ENCODE measurements around the gene FHL5.

GRCh38 chr6:96562886-96563285 lies at the start of gene FHL5:
- TF ChIP-seq POLR2AphosphoS5 (IDR thresholded peaks at IDR 0.05; ENCODE audit: low read depth) (no peak), EZH2 (IDR thresholded peaks at IDR 0.05; ENCODE audit: low read depth, unreplicated experiment) (no peak), EZH2phosphoT487 (IDR thresholded peaks at IDR 0.05; ENCODE audit: unreplicated experiment) (no peak), CREB1 (CRISPR knock-in tag; IDR thresholded peaks at IDR 0.05; ENCODE audit: low read depth) (no peak), ZNF114 (CRISPR knock-in tag; IDR thresholded peaks at IDR 0.05) (no peak), ETS1 (IDR thresholded peaks at IDR 0.05) (no peak)
- TF ChIP-seq, protein P1, sequence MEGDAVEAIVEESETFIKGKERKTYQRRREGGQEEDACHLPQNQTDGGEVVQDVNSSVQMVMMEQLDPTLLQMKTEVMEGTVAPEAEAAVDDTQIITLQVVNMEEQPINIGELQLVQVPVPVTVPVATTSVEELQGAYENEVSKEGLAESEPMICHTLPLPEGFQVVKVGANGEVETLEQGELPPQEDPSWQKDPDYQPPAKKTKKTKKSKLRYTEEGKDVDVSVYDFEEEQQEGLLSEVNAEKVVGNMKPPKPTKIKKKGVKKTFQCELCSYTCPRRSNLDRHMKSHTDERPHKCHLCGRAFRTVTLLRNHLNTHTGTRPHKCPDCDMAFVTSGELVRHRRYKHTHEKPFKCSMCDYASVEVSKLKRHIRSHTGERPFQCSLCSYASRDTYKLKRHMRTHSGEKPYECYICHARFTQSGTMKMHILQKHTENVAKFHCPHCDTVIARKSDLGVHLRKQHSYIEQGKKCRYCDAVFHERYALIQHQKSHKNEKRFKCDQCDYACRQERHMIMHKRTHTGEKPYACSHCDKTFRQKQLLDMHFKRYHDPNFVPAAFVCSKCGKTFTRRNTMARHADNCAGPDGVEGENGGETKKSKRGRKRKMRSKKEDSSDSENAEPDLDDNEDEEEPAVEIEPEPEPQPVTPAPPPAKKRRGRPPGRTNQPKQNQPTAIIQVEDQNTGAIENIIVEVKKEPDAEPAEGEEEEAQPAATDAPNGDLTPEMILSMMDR (conservative IDR thresholded peaks at IDR 0.05; ENCODE audit: low read depth in 2 of 2) = no peak
- TF ChIP-seq, protein P2, sequence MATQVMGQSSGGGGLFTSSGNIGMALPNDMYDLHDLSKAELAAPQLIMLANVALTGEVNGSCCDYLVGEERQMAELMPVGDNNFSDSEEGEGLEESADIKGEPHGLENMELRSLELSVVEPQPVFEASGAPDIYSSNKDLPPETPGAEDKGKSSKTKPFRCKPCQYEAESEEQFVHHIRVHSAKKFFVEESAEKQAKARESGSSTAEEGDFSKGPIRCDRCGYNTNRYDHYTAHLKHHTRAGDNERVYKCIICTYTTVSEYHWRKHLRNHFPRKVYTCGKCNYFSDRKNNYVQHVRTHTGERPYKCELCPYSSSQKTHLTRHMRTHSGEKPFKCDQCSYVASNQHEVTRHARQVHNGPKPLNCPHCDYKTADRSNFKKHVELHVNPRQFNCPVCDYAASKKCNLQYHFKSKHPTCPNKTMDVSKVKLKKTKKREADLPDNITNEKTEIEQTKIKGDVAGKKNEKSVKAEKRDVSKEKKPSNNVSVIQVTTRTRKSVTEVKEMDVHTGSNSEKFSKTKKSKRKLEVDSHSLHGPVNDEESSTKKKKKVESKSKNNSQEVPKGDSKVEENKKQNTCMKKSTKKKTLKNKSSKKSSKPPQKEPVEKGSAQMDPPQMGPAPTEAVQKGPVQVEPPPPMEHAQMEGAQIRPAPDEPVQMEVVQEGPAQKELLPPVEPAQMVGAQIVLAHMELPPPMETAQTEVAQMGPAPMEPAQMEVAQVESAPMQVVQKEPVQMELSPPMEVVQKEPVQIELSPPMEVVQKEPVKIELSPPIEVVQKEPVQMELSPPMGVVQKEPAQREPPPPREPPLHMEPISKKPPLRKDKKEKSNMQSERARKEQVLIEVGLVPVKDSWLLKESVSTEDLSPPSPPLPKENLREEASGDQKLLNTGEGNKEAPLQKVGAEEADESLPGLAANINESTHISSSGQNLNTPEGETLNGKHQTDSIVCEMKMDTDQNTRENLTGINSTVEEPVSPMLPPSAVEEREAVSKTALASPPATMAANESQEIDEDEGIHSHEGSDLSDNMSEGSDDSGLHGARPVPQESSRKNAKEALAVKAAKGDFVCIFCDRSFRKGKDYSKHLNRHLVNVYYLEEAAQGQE (IDR thresholded peaks at IDR 0.05; ENCODE audit: unreplicated experiment) = no peak

Data from GM23338 (cell line).